Kidney (tissue), 14 donors: Measurements from ENCODE around the gene DAB1. TPM values are rescaled to one million over a fixed set of nuclear protein-coding genes. Genes with fewer than 3 reads are reported as not detected.

Experiments used
- DNase-seq, 5 donors: peaks; one replicate each; pipeline ENCODE4 v3.0.0-alpha.2; 2013 to 2020
- FAIRE-seq: peaks from 2 replicates; lab custom pipeline; 2012; peaks lifted over from hg19 to GRCh38; lab: Jason Lieb, UNC
- H3K27ac ChIP-seq, 2 donors: one replicate each; pipeline ENCODE4 v1.7.0; 2013; ENCODE audit warnings: low read depth in 2 of 2, low read length in 2 of 2, inconsistent platforms in 1 of 2
- H3K27me3 ChIP-seq: one replicate; pipeline ENCODE4 v1.7.1; 2013; ENCODE audit warnings: low read length, inconsistent platforms; ENCODE audit not compliant: control insufficient read depth, insufficient read depth
- H3K36me3 ChIP-seq, 3 donors: one replicate each; pipeline versions ENCODE4 v1.7.0 to v1.7.1; 2013; ENCODE audit warnings: low read length in 3 of 3, control low read depth in 1 of 3, inconsistent platforms in 1 of 3; ENCODE audit not compliant: insufficient read depth in 3 of 3, control insufficient read depth in 2 of 3
- H3K4me1 ChIP-seq, 3 donors: one replicate each; pipeline versions ENCODE4 v1.7.0 to v1.7.1; 2013; ENCODE audit warnings: low read length in 3 of 3, inconsistent platforms in 1 of 3, low read depth in 1 of 3; ENCODE audit not compliant: control insufficient read depth in 2 of 3, insufficient read depth in 2 of 3
- H3K4me3 ChIP-seq, 3 donors: one replicate each; pipeline versions ENCODE4 v1.7.0 to v1.8.1; 2013; ENCODE audit warnings: low read length in 3 of 3, control low read depth in 1 of 3, inconsistent platforms in 1 of 3
- H3K9ac ChIP-seq, 3 donors: one replicate each; pipeline versions ENCODE4 v1.7.0 to v1.7.1; 2013; ENCODE audit warnings: low read length in 3 of 3, control low read depth in 1 of 3, inconsistent platforms in 1 of 3
- H3K9me3 ChIP-seq, 3 donors: one replicate each; pipeline versions ENCODE4 v1.7.0 to v1.7.1; 2013; ENCODE audit warnings: low read length in 3 of 3, control low read depth in 1 of 3, inconsistent platforms in 1 of 3; ENCODE audit not compliant: control insufficient read depth in 2 of 3, insufficient read depth in 1 of 3
- intact Hi-C: fragments of 100-400 bp; cut with DNase I; formaldehyde crosslinking; loops from one replicate; pipeline ENCODE4 v1.11.1; 2022
- polyA plus RNA-seq: library from polyadenylated mRNA; stranded (reverse); fragments of 350-450 nt; fragmentation: Illumina TruSeq; extraction: RNeasy Lipid Tissue Mini Kit (QIAGEN cat#74804); gene quantifications from one replicate; pipeline ENCODE4 v1.2.3, GENCODE V29; 2014; ENCODE audit warnings: low read depth, low replicate concordance; ENCODE audit not compliant: insufficient read depth
- total RNA-seq: library from RNA; stranded (reverse); fragmentation: NEBNext Ultra II Directional; extraction: Animal tissue kit (Norgen Biotek cat#: 25700); gene quantifications from one replicate; pipeline ENCODE4 v1.2.1, GENCODE V29; 2021
- TF ChIP-seq, protein P1 (sequence below): IDR thresholded peaks from 3 replicates; pipeline ENCODE4 v1.5.1; 2012; ENCODE audit warnings: mild to moderate bottlenecking, moderate library complexity, borderline replicate concordance; ENCODE audit not compliant: insufficient read depth; ENCODE audit errors: extremely low read depth
- donor health status: control.
- donor health status: control.
- donor health status: control.
- donor health status: control.
- donor health status: control.
- donor health status: DM: yes; HTN: yes; CAD: no.
- donor health status: Normal renal cell carcinoma (clear cell type).

Gene DAB1
- total and polyA plus RNA-seq, 2 donors from 2014 or later, result 2.3 TPM; not detected in 1

DNA sequence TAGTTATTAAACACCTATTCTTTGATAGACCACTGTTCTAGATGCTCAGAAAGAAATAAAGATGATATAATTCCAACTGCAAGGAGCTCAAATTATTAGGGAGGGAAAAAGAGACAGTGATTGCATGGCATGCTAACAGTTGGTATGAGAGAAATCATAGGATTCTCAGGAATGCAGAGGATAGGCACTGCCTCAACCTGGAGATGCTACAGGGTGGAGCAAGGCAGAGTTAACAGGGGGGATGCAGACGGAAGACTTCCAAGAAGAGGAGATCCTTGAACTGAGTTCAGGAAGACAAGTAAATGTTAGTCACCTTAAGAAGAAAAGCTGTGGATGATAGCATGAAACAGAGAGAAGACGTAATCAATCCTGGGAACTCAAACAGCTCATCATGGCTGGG, 123.7 kb downstream of the DAB1 start:
- intact Hi-C loops, result no loop called here
- Histone ChIP-seq H3K9ac (no peak overlapping the region), H3K36me3 (no peaks in the 10 kb centered on the region), H3K4me3 (no peak overlapping the region), H3K27me3 (no peaks in the 10 kb centered on the region), H3K9me3 (no peaks in the 10 kb centered on the region), H3K4me1 (no peaks in the 10 kb centered on the region), H3K27ac (no peak overlapping the region)
- TF ChIP-seq, protein P1, sequence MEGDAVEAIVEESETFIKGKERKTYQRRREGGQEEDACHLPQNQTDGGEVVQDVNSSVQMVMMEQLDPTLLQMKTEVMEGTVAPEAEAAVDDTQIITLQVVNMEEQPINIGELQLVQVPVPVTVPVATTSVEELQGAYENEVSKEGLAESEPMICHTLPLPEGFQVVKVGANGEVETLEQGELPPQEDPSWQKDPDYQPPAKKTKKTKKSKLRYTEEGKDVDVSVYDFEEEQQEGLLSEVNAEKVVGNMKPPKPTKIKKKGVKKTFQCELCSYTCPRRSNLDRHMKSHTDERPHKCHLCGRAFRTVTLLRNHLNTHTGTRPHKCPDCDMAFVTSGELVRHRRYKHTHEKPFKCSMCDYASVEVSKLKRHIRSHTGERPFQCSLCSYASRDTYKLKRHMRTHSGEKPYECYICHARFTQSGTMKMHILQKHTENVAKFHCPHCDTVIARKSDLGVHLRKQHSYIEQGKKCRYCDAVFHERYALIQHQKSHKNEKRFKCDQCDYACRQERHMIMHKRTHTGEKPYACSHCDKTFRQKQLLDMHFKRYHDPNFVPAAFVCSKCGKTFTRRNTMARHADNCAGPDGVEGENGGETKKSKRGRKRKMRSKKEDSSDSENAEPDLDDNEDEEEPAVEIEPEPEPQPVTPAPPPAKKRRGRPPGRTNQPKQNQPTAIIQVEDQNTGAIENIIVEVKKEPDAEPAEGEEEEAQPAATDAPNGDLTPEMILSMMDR, result no peak
- FAIRE-seq (no peak), DNase-seq (no peak)

DNA sequence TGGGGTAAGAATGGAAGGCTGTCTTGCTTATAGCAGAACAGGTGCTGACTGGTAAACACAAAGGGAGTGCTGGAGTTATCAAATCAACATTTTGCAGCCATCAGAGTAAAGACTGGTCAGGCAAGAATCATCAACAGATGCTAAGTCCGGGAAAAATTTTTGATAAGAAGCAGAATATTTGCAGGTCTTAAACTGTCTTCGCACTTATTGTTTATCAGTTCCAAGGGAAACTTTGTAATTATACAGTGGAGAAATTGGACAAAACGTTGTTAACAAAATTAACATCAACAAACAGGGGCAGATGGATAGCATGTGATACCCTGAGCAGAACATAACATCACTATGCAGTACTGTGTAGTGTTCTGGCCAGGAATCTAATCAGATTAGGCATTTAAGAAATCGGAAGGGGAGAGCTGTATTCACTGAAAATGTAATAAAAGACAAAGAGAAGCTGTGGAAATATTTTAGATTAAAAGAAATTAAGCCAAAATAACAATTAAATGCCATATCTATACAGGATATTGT, 127.1 kb downstream of the DAB1 start:
- TF ChIP-seq, protein P1, result no peak
- Histone ChIP-seq H3K27me3 (no peaks in the 10 kb centered on the region), H3K9ac (no peak overlapping the region), H3K4me3 (no peak overlapping the region), H3K36me3 (no peaks in the 10 kb centered on the region), H3K9me3 (no peaks in the 10 kb centered on the region), H3K4me1 (no peaks in the 10 kb centered on the region), H3K27ac (no peak overlapping the region)
- no peak for DNase-seq
- intact Hi-C loops, result no loop called here
- FAIRE-seq, result no peak

DNA sequence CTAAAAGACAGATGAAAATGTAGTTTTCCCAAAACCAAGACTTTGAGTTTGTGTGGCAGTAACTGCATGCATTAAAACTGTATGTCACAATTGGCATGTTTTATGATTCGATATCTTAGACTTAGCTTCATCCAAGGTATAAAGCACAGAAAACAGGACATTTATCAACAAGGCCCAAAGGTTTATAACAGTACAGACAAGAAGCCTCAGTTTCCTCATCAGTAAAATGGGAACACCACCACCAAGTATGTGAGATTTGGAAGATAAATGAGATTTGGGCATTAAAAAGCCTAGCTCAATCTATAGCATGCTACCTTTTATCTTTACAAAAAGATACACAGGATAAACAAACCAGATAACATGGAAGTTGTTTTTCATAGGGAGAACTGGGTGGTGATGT, 128.5 kb downstream of the DAB1 start:
- Histone ChIP-seq H3K9ac (no peak overlapping the region), H3K4me3 (no peak overlapping the region), H3K27me3 (no peaks in the 10 kb centered on the region), H3K9me3 (no peaks in the 10 kb centered on the region), H3K4me1 (no peaks in the 10 kb centered on the region), H3K36me3 (no peaks in the 10 kb centered on the region), H3K27ac (no peak overlapping the region)
- DNase-seq (no peak), FAIRE-seq (no peak)
- intact Hi-C loops, result no loop called here
- TF ChIP-seq, protein P1, result no peak

DNA sequence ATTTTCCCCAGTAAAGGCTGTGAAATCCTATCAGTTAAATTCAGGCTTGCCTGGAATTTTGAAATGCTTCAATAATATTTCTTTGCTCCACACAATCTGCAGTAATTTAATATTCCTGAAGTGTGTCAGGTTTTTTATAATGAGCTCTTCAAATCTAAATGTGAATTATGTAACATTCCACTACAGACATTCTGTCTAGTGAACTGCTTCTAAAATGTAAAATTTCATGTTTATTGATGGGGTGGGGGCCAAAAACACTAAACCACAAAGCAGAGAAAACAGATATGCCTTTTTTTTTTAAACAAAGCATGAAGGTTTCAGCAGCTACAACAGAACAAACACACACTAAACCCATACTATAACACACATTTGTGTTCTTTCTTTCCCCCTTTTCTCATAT, 129.7 kb downstream of the DAB1 start:
- Histone ChIP-seq H3K9me3 (no peaks in the 10 kb centered on the region), H3K9ac (no peak overlapping the region), H3K4me3 (no peak overlapping the region), H3K36me3 (no peaks in the 10 kb centered on the region), H3K27ac (no peak overlapping the region), H3K27me3 (no peaks in the 10 kb centered on the region), H3K4me1 (no peaks in the 10 kb centered on the region)
- DNase-seq, result no peak
- FAIRE-seq, result no peak
- TF ChIP-seq, protein P1, result no peak
- intact Hi-C loops, result no loop called here
